GM12874 (cell line): ENCODE measurements around the gene SAT2.

Experiments
- CTCF ChIP-seq: IDR thresholded peaks from 2 replicates; pipeline ENCODE4 v1.5.1; 2011; ENCODE audit warnings: low read depth, mild to moderate bottlenecking, control low read depth, low read length, moderate library complexity; ENCODE audit not compliant: insufficient read depth

The SAT2 gene

GRCh38 chr17:7587420-7588151, 40.0 kb downstream of the SAT2 start:
- TF ChIP-seq CTCF = no peak

DNA sequence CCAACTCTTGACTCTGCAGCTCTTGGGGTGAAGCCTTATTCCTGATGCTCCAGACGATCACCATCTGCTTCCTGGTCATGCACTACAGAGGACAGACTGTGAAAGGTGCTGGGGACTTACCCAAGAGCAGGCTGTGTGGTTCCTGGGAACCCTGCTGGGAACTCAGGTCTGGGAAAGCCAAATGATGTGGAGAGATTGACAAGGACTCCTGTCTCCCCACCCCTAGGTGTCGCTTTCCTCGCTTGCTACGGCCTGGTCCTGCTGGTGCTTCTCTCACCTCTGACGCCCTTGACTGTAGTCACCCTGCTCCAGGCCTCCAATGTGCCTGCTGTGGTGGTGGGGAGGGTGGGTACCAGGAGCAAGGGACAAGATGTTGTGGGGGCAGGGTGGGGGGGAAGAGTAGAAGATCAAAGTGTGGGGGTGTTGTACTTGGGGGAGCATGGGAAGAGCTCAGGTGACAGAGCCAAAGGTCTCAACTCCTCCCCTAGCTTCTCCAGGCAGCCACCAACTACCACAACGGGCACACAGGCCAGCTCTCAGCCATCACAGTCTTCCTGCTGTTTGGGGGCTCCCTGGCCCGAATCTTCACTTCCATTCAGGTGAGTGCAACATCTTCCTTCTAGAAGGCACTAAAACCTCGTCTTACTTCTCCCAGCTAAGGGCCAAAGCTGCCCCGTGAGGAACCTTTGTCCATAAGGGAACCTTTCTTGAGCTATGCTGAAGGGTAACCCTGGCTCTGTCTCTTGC, 40.8 kb downstream of the SAT2 start:
- TF ChIP-seq CTCF = no peak

DNA sequence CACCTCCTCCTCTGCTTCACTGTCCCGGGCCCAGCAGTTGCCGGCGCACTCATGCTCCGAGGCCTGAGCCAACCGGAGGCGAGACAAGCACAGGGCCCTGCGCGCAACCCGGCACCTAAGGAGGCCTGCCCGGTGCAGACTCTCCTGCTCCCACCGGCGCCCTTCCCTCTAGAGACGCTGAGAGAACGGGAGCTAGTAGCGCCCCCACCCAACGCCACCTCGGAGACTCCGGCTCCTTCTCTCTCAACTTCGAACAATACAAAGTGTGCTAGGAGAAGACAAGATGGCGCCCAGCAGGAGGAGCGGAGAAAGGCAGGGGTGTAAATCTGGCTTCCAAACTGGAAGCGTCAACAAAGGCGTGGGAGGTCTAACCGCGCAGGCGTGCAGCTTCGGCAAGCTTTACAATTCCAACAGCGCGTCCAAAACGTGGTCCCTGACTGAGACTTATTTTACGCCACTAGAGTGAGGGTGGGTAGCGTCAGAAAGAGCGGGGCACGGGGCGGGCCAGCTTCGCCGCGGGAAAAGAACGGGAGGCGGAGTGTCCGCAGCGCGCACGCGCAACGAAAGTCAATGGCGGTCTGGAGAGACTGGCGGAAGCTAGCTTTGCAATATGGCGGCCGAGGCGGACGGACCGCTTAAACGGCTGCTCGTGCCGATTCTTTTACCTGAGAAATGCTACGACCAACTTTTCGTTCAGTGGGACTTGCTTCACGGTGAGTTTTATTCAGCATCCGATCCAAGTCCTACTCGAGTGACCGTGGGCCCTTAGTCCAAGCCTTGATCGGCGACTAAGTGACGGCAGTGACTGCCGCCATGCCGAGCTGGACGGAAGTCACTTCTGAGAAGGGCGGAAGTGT, 44.1 kb downstream of the SAT2 start, which contains the start of gene MPDU1:
Gene MPDU1 (plus strand): TSS at position 600 of the 857 bp plus-strand sequence. CDS start 11 bp downstream, at position 611.
- no peak for TF ChIP-seq CTCF

DNA sequence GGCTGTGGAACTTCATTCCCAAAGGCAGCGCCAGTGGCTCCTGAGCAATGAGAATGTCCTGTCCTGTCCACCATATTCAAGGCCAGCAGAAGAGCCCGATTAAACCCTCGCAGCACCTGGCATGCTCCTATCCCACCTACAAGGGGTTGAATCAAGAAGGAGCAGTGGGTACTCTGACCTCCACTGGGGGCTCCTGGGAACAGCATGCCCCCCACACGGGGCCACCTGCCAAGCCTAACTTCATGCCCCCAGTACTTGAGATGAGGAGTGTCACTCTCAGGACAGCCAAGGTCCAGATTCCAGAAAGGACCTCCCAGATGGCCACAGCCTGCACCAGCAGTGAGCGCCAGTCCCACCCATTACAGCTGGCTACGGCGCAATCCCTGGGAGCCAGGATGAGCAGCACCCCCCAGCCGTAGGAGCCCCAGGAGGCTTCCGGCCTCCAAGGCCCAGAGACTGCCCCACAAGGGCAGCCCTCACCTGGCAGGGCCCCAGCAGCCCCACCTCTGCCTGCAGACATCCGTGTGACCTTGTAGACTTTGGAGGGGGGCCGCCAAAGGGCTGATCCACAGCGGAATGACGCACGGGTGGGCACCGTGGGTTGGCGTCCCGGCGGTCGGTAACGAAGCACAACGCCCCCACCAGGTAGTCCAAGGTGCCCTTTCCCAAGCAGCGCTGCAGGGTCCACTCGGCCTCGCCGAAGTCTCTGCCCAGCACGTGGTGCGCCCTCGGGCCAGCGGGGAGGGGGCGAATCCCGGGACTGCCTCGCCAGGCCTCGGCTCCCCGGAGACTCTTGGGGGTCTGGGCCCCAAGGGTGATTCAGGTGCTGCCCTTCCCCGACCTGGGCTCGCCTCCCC, 45.0 kb downstream of the SAT2 start:
- no peak for TF ChIP-seq CTCF

GRCh38 chr17:7580604-7581575, 46.7 kb downstream of the SAT2 start:
- TF ChIP-seq CTCF = no peak
